ENCODE measurements around the gene COPS7B. TPM values are rescaled to one million over a fixed set of nuclear protein-coding genes. Genes with fewer than 3 reads are reported as not detected.

Gene COPS7B
- total RNA-seq, 1 donor from 2014 or later: 35.7 TPM

DNA sequence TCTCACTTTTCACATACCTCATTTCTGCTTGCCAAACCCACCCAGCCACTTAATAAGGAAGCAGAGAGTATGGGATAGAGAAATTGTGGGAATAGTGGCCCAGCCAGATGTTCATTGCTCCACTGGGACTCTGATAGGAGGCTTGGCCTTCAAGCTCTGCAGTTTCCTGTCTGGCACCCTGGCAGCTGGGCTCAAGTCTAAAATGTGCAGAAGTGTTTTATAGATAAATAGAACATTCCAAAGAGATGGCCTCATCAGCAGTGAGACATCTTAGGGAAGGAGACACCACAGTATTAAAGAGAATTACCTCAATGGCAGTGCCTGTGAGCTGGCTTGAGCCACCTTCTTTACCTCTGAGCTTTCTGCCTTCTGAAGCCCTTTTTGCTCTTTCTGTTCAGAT is 24.7 kb downstream of the COPS7B start:
- DNase-seq (ENCODE audit: extremely low spot score, unreplicated experiment): no peak
- no peak overlapping the region for H3K4me3 Mint-ChIP-seq (ENCODE audit: unreplicated experiment)
- no peaks in the 10 kb centered on the region for H3K27me3 Mint-ChIP-seq (ENCODE audit: unreplicated experiment)
- no peak overlapping the region for H3K27ac Mint-ChIP-seq (ENCODE audit: unreplicated experiment)
- H3K4me1 Mint-ChIP-seq (ENCODE audit: unreplicated experiment): peaks cover 7% of the 10 kb centered on the region
- H3K36me3 Mint-ChIP-seq (ENCODE audit: unreplicated experiment): peaks cover 48% of the 10 kb centered on the region
- TF ChIP-seq, protein P1, sequence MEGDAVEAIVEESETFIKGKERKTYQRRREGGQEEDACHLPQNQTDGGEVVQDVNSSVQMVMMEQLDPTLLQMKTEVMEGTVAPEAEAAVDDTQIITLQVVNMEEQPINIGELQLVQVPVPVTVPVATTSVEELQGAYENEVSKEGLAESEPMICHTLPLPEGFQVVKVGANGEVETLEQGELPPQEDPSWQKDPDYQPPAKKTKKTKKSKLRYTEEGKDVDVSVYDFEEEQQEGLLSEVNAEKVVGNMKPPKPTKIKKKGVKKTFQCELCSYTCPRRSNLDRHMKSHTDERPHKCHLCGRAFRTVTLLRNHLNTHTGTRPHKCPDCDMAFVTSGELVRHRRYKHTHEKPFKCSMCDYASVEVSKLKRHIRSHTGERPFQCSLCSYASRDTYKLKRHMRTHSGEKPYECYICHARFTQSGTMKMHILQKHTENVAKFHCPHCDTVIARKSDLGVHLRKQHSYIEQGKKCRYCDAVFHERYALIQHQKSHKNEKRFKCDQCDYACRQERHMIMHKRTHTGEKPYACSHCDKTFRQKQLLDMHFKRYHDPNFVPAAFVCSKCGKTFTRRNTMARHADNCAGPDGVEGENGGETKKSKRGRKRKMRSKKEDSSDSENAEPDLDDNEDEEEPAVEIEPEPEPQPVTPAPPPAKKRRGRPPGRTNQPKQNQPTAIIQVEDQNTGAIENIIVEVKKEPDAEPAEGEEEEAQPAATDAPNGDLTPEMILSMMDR (IDR thresholded peaks at IDR 0.05): no peak
- peaks cover 6% of the 10 kb centered on the region for H3K9me3 Mint-ChIP-seq (ENCODE audit: unreplicated experiment)

DNA sequence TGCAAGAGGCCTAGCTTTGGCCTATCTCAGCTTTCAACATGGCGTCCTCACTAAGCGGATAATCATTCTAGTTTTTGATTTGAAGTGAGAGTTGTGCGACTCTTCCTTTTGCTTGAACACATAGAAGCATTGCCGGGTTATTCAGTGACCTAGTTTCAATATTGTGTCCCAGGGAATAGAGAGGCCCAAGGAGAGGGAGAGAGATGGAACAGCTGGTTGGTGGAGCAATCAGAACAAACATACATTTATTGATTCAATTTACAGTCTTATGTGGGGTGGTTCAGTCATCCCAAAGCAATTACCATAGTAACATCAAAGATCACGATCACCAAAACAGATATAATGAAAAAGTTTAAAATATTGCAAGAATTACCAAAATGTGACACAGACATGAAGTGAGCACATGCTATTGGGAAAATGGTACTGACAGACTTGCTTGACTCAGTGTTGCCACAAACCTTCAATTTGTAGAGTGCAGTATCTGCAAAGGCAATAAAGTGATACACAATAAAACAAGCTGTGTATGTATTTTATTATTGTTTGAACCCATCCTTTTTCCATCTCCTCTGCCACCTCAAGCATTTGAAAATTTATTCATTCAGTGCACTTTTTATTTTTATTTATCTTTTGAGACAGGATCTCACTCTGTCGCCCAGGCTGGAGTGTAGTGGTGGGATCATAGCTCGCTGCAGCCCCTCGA is 30.2 kb downstream of the COPS7B start:
- H3K9me3 Mint-ChIP-seq (ENCODE audit: unreplicated experiment): peaks cover 10% of the 10 kb centered on the region
- peaks cover 2% of the 10 kb centered on the region for H3K27me3 Mint-ChIP-seq (ENCODE audit: unreplicated experiment)
- no peaks in the 10 kb centered on the region for H3K4me1 Mint-ChIP-seq (ENCODE audit: unreplicated experiment)
- TF ChIP-seq, protein P1 (IDR thresholded peaks at IDR 0.05): no peak
- H3K4me3 Mint-ChIP-seq (ENCODE audit: unreplicated experiment): no peak overlapping the region
- DNase-seq (ENCODE audit: extremely low spot score, unreplicated experiment): no peak
- peaks cover 22% of the 10 kb centered on the region for H3K36me3 Mint-ChIP-seq (ENCODE audit: unreplicated experiment)
- no peak overlapping the region for H3K27ac Mint-ChIP-seq (ENCODE audit: unreplicated experiment)

DNA sequence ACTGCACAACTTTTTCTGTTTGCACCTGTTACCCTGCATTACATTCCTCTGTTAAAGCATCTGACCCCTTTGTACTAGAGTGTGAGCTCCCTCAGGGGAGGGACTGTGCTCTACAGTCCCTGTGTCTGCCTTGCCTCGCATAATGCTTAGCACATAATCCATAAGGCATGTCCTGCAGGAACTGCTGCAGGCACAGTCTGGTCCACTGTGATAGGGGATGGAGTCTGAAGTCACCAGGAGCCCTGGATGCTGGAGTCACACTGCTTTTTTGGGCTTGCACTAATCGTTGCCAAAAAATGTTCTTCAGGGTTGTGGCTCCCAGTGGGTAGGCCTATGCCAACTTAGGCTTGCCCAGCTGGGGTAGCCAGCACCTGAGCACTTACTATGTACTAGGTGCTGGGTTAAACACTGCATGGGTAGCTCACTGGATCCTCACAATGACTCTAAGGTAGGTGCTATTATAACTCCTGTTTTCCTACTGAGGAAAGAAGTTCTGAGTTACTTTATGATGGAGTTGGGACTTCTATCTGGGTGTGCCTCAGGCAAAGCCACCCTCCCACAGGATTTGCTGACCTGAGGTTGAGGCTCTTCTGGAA is 33.3 kb downstream of the COPS7B start:
- TF ChIP-seq, protein P1 (IDR thresholded peaks at IDR 0.05): no peak
- DNase-seq (ENCODE audit: extremely low spot score, unreplicated experiment): no peak
- Mint-ChIP-seq H3K4me3 (ENCODE audit: unreplicated experiment) (no peak overlapping the region), H3K36me3 (ENCODE audit: unreplicated experiment) (peaks cover 5% of the 10 kb centered on the region), H3K27me3 (ENCODE audit: unreplicated experiment) (peaks cover 2% of the 10 kb centered on the region), H3K27ac (ENCODE audit: unreplicated experiment) (no peak overlapping the region), H3K9me3 (ENCODE audit: unreplicated experiment) (peaks cover 17% of the 10 kb centered on the region), H3K4me1 (ENCODE audit: unreplicated experiment) (no peaks in the 10 kb centered on the region)

DNA sequence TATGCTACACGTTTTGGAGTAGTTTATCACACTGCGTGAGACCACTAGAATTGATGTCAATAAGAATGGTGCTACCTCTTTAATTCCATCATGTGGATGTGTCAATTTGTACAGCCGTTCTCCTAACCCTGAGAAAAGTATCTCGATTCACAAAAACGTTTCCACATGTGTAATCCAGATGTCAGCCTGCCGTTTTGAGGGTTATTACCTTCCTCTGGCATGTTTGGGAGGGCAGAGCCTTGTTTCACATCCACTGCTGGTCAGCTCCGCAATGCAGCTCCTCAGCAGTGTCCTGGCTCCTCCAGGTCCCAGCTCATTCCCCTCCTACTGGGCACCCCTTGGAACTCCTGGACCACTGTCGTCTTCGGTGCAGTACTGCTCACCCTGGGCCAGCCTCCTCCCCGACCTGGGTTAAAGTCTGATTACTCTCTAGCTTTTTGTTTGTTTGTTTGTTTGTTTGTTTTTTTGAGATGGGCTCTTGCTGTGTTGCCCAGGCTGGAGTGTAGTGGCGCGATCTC is 34.6 kb downstream of the COPS7B start:
- H3K36me3 Mint-ChIP-seq (ENCODE audit: unreplicated experiment): no peaks in the 10 kb centered on the region
- no peak overlapping the region for H3K4me3 Mint-ChIP-seq (ENCODE audit: unreplicated experiment)
- TF ChIP-seq, protein P1 (IDR thresholded peaks at IDR 0.05): no peak
- no peak overlapping the region for H3K27ac Mint-ChIP-seq (ENCODE audit: unreplicated experiment)
- no peaks in the 10 kb centered on the region for H3K4me1 Mint-ChIP-seq (ENCODE audit: unreplicated experiment)
- peaks cover 11% of the 10 kb centered on the region for H3K9me3 Mint-ChIP-seq (ENCODE audit: unreplicated experiment)
- DNase-seq (ENCODE audit: extremely low spot score, unreplicated experiment): no peak
- H3K27me3 Mint-ChIP-seq (ENCODE audit: unreplicated experiment): peaks cover 2% of the 10 kb centered on the region

DNA sequence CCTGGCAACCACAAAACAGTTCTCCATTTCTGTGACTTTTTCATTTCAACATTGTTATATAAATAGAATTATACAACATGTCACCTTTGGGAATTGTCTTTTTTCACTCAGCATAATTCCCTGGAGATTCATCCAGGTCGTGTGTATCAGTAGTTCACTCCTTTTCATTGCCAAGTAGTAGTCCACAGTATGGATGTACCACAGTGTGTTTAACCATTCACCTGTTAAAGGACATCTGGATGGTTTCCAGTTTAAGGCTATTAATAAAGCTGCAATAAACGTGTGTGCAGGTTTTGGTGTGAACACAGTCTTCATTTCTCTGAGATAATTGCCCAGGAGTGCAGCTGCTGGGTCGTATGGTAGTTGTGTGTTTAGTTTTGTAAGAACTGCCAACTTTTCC is 35.7 kb downstream of the COPS7B start:
- DNase-seq (ENCODE audit: extremely low spot score, unreplicated experiment): no peak
- Mint-ChIP-seq H3K36me3 (ENCODE audit: unreplicated experiment) (no peaks in the 10 kb centered on the region), H3K4me3 (ENCODE audit: unreplicated experiment) (no peak overlapping the region), H3K27me3 (ENCODE audit: unreplicated experiment) (peaks cover 2% of the 10 kb centered on the region), H3K9me3 (ENCODE audit: unreplicated experiment) (peaks cover 7% of the 10 kb centered on the region), H3K27ac (ENCODE audit: unreplicated experiment) (no peak overlapping the region), H3K4me1 (ENCODE audit: unreplicated experiment) (no peaks in the 10 kb centered on the region)
- TF ChIP-seq, protein P1 (IDR thresholded peaks at IDR 0.05): no peak
